ENCODE results near the gene PRSS33.

Gene PRSS33

DNA sequence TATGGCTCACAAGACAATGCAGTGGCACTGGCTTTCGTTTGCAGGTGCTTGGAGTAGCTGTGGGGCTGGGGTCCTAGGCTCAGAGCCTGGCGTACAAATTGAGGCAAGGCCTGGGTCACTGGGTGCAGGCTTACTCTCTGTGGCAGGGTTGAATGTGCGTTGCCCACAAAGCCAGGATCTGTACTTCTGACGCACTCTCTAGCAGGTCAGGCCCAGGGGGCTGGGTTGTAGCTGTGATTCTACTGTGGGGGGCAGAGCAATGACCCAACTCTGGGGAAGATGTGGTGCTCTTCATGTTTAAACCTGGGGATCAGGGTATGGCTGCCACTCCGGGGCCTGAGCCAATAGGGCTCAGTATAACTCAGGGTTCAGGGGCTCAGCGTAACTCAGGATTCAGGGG lies 23.3 kb upstream of the PRSS33 start:
- H3K4me1 ChIP-seq (ENCODE audit: control insufficient read depth in 1 of 2, insufficient read depth in 2 of 2, low read length in 2 of 2): no peaks in the 10 kb centered on the region
- peaks cover 8% of the 10 kb centered on the region for H3K27me3 ChIP-seq (ENCODE audit: low read depth, low read length)
- H3K27ac ChIP-seq (ENCODE audit: low read length): no peak overlapping the region
- no peaks in the 10 kb centered on the region for H3K36me3 ChIP-seq (ENCODE audit: control insufficient read depth in 1 of 2, insufficient read depth in 2 of 2, low read length in 2 of 2)
- H3K9me3 ChIP-seq (ENCODE audit: control insufficient read depth in 1 of 2, low read length in 2 of 2): no peaks in the 10 kb centered on the region
- H3K4me3 ChIP-seq (ENCODE audit: low read depth in 1 of 2, low read length in 2 of 2): no peak overlapping the region

GRCh38 chr16:2809149-2809760 lies 21.9 kb upstream of the PRSS33 start:
- peaks cover 7% of the 10 kb centered on the region for H3K27me3 ChIP-seq (ENCODE audit: low read depth, low read length)
- no peaks in the 10 kb centered on the region for H3K4me1 ChIP-seq (ENCODE audit: control insufficient read depth in 1 of 2, insufficient read depth in 2 of 2, low read length in 2 of 2)
- H3K9me3 ChIP-seq (ENCODE audit: control insufficient read depth in 1 of 2, low read length in 2 of 2): peaks cover 0 to 6% of the 10 kb centered on the region in 2 donors
- H3K4me3 ChIP-seq (ENCODE audit: low read depth in 1 of 2, low read length in 2 of 2): no peak overlapping the region
- H3K27ac ChIP-seq (ENCODE audit: low read length): no peak overlapping the region
- no peaks in the 10 kb centered on the region for H3K36me3 ChIP-seq (ENCODE audit: control insufficient read depth in 1 of 2, insufficient read depth in 2 of 2, low read length in 2 of 2)

DNA sequence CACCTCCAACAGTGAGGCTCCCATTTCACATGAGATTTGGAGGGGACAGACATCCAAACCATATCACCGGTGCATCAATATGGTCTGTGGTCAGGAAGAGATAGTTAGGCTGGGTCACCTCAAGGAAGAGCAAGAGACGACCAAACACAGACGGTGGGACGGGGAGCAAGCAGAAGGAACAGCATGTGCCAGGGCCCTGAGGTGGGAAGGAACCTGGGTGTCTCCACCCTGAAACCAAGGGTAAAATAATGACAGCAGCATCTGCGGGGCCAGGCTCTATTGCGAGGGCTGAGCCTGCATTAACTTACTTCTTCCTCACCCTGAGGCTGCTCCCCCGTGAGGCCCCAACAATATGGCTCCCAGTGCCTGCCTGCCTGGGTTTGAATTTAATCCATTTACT lies 20.8 kb upstream of the PRSS33 start:
- Histone ChIP-seq H3K4me1 (ENCODE audit: control insufficient read depth in 1 of 2, insufficient read depth in 2 of 2, low read length in 2 of 2) (no peaks in the 10 kb centered on the region), H3K27ac (ENCODE audit: low read length) (no peak overlapping the region), H3K36me3 (ENCODE audit: control insufficient read depth in 1 of 2, insufficient read depth in 2 of 2, low read length in 2 of 2) (no peaks in the 10 kb centered on the region), H3K27me3 (ENCODE audit: low read depth, low read length) (peaks cover 7% of the 10 kb centered on the region), H3K9me3 (ENCODE audit: control insufficient read depth in 1 of 2, low read length in 2 of 2) (peaks cover 7 to 15% of the 10 kb centered on the region in 2 donors), H3K4me3 (ENCODE audit: low read depth in 1 of 2, low read length in 2 of 2) (no peak overlapping the region)

DNA sequence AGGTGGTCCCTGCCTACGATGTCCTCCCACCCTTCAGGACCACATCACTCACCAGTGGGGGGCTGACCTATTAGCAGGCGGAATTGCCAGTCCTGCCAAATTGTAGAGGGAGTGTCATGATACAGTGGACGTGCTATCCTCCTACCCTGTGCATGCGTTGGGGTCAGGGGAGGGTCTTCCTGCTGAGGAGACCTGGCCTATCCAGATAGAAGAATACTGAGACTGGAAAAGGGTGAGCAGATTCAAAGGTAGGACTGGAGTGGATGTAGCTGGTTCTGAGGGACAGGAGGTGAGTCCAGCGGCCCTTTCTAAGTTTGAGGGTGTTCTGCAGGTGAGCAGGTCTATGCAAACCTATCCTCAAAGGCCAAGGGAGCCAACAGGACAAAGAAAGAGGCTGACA lies 18.9 kb upstream of the PRSS33 start:
- Histone ChIP-seq H3K4me3 (ENCODE audit: low read depth in 1 of 2, low read length in 2 of 2) (no peak overlapping the region), H3K4me1 (ENCODE audit: control insufficient read depth in 1 of 2, insufficient read depth in 2 of 2, low read length in 2 of 2) (no peaks in the 10 kb centered on the region), H3K36me3 (ENCODE audit: control insufficient read depth in 1 of 2, insufficient read depth in 2 of 2, low read length in 2 of 2) (no peaks in the 10 kb centered on the region), H3K27me3 (ENCODE audit: low read depth, low read length) (peaks cover 7% of the 10 kb centered on the region), H3K9me3 (ENCODE audit: control insufficient read depth in 1 of 2, low read length in 2 of 2) (peaks cover 7 to 15% of the 10 kb centered on the region in 2 donors), H3K27ac (ENCODE audit: low read length) (no peak overlapping the region)

- Histone ChIP-seq H3K27me3 (ENCODE audit: low read depth, low read length) (peaks cover 7% of the 10 kb centered on the region), H3K4me3 (ENCODE audit: low read depth in 1 of 2, low read length in 2 of 2) (no peak overlapping the region), H3K4me1 (ENCODE audit: control insufficient read depth in 1 of 2, insufficient read depth in 2 of 2, low read length in 2 of 2) (peaks cover 0 to under 1% of the 10 kb centered on the region in 2 donors), H3K36me3 (ENCODE audit: control insufficient read depth in 1 of 2, insufficient read depth in 2 of 2, low read length in 2 of 2) (no peaks in the 10 kb centered on the region), H3K27ac (ENCODE audit: low read length) (no peak overlapping the region), H3K9me3 (ENCODE audit: control insufficient read depth in 1 of 2, low read length in 2 of 2) (peaks cover 7 to 15% of the 10 kb centered on the region in 2 donors)
Measured at GRCh38 chr16:2804728-2805127, 17.4 kb upstream of the PRSS33 start.

DNA sequence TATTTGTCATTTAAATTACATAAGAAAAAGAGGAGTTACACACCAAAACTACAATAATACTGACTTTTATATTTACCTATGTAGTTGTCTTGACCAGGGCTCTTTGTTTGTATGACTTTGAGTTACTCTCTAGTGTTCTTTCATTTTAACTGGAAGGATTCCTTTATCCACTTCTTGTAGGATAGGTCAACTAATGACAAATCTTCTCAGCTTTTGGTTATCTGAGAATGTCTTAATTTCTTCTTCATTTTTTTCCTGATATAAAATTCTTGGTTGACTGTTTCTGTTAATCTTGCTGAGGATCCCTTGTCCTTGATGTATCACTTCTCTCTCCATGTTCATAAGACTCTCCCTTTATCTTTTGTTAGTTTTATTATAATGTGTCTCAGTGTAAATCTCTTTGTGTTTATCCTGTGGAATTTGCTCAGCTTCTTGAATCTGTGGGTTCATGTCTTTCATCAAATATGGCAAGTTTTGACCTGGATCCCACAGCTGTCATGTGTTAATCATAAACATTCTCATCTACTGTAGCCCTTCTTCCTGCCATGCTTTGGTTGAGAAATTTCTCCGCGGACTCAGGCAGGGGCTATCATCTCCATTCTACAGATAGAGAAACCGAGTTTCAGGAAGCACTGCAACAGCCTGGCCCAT lies 16.3 kb upstream of the PRSS33 start:
- peaks cover 7 to 15% of the 10 kb centered on the region in 2 donors for H3K9me3 ChIP-seq (ENCODE audit: control insufficient read depth in 1 of 2, low read length in 2 of 2)
- no peaks in the 10 kb centered on the region for H3K36me3 ChIP-seq (ENCODE audit: control insufficient read depth in 1 of 2, insufficient read depth in 2 of 2, low read length in 2 of 2)
- H3K4me3 ChIP-seq (ENCODE audit: low read depth in 1 of 2, low read length in 2 of 2): no peak overlapping the region
- no peak overlapping the region for H3K27ac ChIP-seq (ENCODE audit: low read length)
- peaks cover 0 to 3% of the 10 kb centered on the region in 2 donors for H3K4me1 ChIP-seq (ENCODE audit: control insufficient read depth in 1 of 2, insufficient read depth in 2 of 2, low read length in 2 of 2)
- H3K27me3 ChIP-seq (ENCODE audit: low read depth, low read length): peaks cover 7% of the 10 kb centered on the region

DNA sequence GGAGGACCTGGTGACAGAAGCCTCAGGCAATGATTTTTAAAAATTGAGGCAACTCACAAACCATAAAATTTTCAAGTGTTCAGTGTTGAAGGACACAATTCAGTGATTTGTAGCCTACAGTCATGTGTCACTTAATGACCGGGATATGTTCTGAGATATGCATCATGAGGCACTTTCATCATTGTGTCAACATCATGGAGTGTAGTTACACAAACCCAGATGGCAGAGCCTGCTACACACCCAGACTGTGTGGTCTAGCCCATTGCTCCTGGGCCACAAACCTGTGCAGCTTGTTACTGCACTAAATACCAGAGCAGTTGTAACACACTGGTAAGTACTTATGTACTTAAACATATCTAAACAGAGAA lies 12.5 kb upstream of the PRSS33 start:
- Histone ChIP-seq H3K27ac (ENCODE audit: low read length) (no peak overlapping the region), H3K27me3 (ENCODE audit: low read depth, low read length) (no peaks in the 10 kb centered on the region)

GRCh38 chr16:2799205-2799858 lies 12.0 kb upstream of the PRSS33 start:
- H3K9me3 ChIP-seq (ENCODE audit: control insufficient read depth in 1 of 2, low read length in 2 of 2): peaks cover 7 to 10% of the 10 kb centered on the region in 2 donors
- H3K4me1 ChIP-seq (ENCODE audit: control insufficient read depth in 1 of 2, insufficient read depth in 2 of 2, low read length in 2 of 2): peaks cover 0 to 3% of the 10 kb centered on the region in 2 donors
- H3K36me3 ChIP-seq (ENCODE audit: control insufficient read depth in 1 of 2, insufficient read depth in 2 of 2, low read length in 2 of 2): no peaks in the 10 kb centered on the region
- no peak overlapping the region for H3K27ac ChIP-seq (ENCODE audit: low read length)
- H3K4me3 ChIP-seq (ENCODE audit: low read depth in 1 of 2, low read length in 2 of 2): no peak overlapping the region
- no peaks in the 10 kb centered on the region for H3K27me3 ChIP-seq (ENCODE audit: low read depth, low read length)

More for the DNA sequence above, 12.5 kb upstream of the PRSS33 start:
- Histone ChIP-seq H3K9me3 (ENCODE audit: control insufficient read depth in 1 of 2, low read length in 2 of 2) (peaks cover 7 to 15% of the 10 kb centered on the region in 2 donors), H3K4me3 (ENCODE audit: low read depth in 1 of 2, low read length in 2 of 2) (no peak overlapping the region), H3K4me1 (ENCODE audit: control insufficient read depth in 1 of 2, insufficient read depth in 2 of 2, low read length in 2 of 2) (peaks cover 0 to 3% of the 10 kb centered on the region in 2 donors), H3K36me3 (ENCODE audit: control insufficient read depth in 1 of 2, insufficient read depth in 2 of 2, low read length in 2 of 2) (no peaks in the 10 kb centered on the region)

- H3K27ac ChIP-seq (ENCODE audit: low read length): no peak overlapping the region
- H3K36me3 ChIP-seq (ENCODE audit: control insufficient read depth in 1 of 2, insufficient read depth in 2 of 2, low read length in 2 of 2): no peaks in the 10 kb centered on the region
- no peaks in the 10 kb centered on the region for H3K27me3 ChIP-seq (ENCODE audit: low read depth, low read length)
- H3K9me3 ChIP-seq (ENCODE audit: control insufficient read depth in 1 of 2, low read length in 2 of 2): peaks cover 3 to 5% of the 10 kb centered on the region in 2 donors
- H3K4me1 ChIP-seq (ENCODE audit: control insufficient read depth in 1 of 2, insufficient read depth in 2 of 2, low read length in 2 of 2): peaks cover 0 to 3% of the 10 kb centered on the region in 2 donors
- no peak overlapping the region for H3K4me3 ChIP-seq (ENCODE audit: low read depth in 1 of 2, low read length in 2 of 2)
Measured at GRCh38 chr16:2798723-2799204, 11.4 kb upstream of the PRSS33 start.

- Histone ChIP-seq H3K4me3 (ENCODE audit: low read depth in 1 of 2, low read length in 2 of 2) (no peak overlapping the region), H3K9me3 (ENCODE audit: control insufficient read depth in 1 of 2, low read length in 2 of 2) (no peaks in the 10 kb centered on the region), H3K27ac (ENCODE audit: low read length) (no peak overlapping the region), H3K36me3 (ENCODE audit: control insufficient read depth in 1 of 2, insufficient read depth in 2 of 2, low read length in 2 of 2) (no peaks in the 10 kb centered on the region), H3K27me3 (ENCODE audit: low read depth, low read length) (no peaks in the 10 kb centered on the region), H3K4me1 (ENCODE audit: control insufficient read depth in 1 of 2, insufficient read depth in 2 of 2, low read length in 2 of 2) (peaks cover 0 to 3% of the 10 kb centered on the region in 2 donors)
Measured at GRCh38 chr16:2795395-2796143, 8.2 kb upstream of the PRSS33 start.

DNA sequence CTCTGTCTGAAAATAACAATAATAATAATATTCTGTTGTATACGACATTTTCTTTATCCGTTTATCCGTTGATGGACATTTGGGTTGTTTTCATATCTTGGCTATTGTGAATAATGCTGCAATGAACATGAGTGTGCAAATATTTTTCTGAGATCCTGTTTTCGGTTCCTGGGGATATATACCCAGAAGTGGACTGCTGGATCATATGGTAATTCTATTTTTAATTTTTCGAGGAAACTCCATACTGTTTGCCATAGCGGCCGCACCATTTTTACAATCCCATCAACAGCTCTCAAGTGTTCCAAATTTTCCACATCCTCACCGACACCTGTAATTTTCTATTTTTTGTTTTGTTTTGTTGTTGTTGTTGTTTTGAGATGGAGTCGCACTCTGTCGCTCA lies 5.6 kb upstream of the PRSS33 start:
- Histone ChIP-seq H3K36me3 (ENCODE audit: control insufficient read depth in 1 of 2, insufficient read depth in 2 of 2, low read length in 2 of 2) (no peaks in the 10 kb centered on the region), H3K4me1 (ENCODE audit: control insufficient read depth in 1 of 2, insufficient read depth in 2 of 2, low read length in 2 of 2) (no peaks in the 10 kb centered on the region), H3K4me3 (ENCODE audit: low read depth in 1 of 2, low read length in 2 of 2) (no peak overlapping the region), H3K27me3 (ENCODE audit: low read depth, low read length) (peaks cover under 1% of the 10 kb centered on the region), H3K9me3 (ENCODE audit: control insufficient read depth in 1 of 2, low read length in 2 of 2) (no peaks in the 10 kb centered on the region), H3K27ac (ENCODE audit: low read length) (no peak overlapping the region)

Data from muscle layer of duodenum (tissue), 2 donors.